GM23338 (cell line): ENCODE data around the gene DHRS7B. TPM values are rescaled to one million over a fixed set of nuclear protein-coding genes. Genes with fewer than 3 reads are reported as not detected.

Experiments used
- ATAC-seq: fragments of 200-7000 bp; cut with Tn5 transposase; 3 replicates; pipeline ENCODE4 v1.9.1; 2020
- DNase-seq: peaks from one replicate; pipeline ENCODE4 v3.0.0-alpha.2; 2015; ENCODE audit warnings: low spot score
- H2AFZ ChIP-seq: fragments of 200-600 bp; sonication (generic); 2 replicates; pipeline ENCODE4 v1.8.0; 2016; ENCODE audit warnings: antibody characterized with exemption, mild to moderate bottlenecking, moderate library complexity
- H3F3A ChIP-seq: fragments of 200-600 bp; sonication (generic); replicated peaks from 2 replicates; pipeline ENCODE4 v1.8.0; 2017; ENCODE audit warnings: antibody characterized with exemption, mixed run types, low read depth
- H3K27ac ChIP-seq: fragments of 200-600 bp; sonication (generic); 2 replicates; pipeline ENCODE4 v1.6.1; 2016; ENCODE audit warnings: low read depth
- H3K27me3 ChIP-seq: fragments of 200-600 bp; sonication (generic); 2 replicates; pipeline ENCODE4 v1.8.0; 2016; ENCODE audit warnings: mild to moderate bottlenecking, mixed run types, moderate library complexity; ENCODE audit not compliant: insufficient read depth
- H3K36me3 ChIP-seq: fragments of 200-600 bp; sonication (generic); 2 replicates; pipeline ENCODE4 v1.8.0; 2016; ENCODE audit warnings: mild to moderate bottlenecking; ENCODE audit not compliant: insufficient read depth
- H3K4me1 ChIP-seq: fragments of 200-600 bp; sonication (generic); 2 replicates; pipeline ENCODE4 v1.8.0; 2016; ENCODE audit warnings: mild to moderate bottlenecking, moderate library complexity; ENCODE audit not compliant: insufficient read depth
- H3K4me2 ChIP-seq: fragments of 200-600 bp; sonication (generic); 2 replicates; pipeline ENCODE4 v1.7.1; 2017; ENCODE audit warnings: mixed run types
- H3K4me3 ChIP-seq: fragments of 200-600 bp; sonication (generic); 2 replicates; pipeline ENCODE4 v1.6.1; 2016; ENCODE audit warnings: mixed run types
- H3K79me2 ChIP-seq: fragments of 200-600 bp; sonication (generic); replicated peaks from 2 replicates; pipeline ENCODE4 v1.8.0; 2017; ENCODE audit warnings: mild to moderate bottlenecking; ENCODE audit not compliant: insufficient read depth
- H3K9me2 ChIP-seq: fragments of 200-600 bp; sonication (generic); 2 replicates; pipeline ENCODE4 v1.8.0; 2017; ENCODE audit not compliant: insufficient read depth
- H4K20me1 ChIP-seq: fragments of 200-600 bp; sonication (generic); replicated peaks from 2 replicates; pipeline ENCODE4 v1.8.0; 2017; ENCODE audit warnings: mild to moderate bottlenecking; ENCODE audit not compliant: insufficient read depth
- H3K27ac Mint-ChIP-seq: 2 replicates; pipeline ENCODE4 v1.8.0; 2020; ENCODE audit warnings: inconsistent platforms, mild to moderate bottlenecking, moderate library complexity, mixed read lengths
- H3K27me3 Mint-ChIP-seq: 3 replicates; pipeline ENCODE4 v1.8.0; 2022; ENCODE audit warnings: low read depth, mild to moderate bottlenecking, moderate library complexity, mixed read lengths, inconsistent platforms; ENCODE audit not compliant: insufficient read depth, poor library complexity
- H3K36me3 Mint-ChIP-seq: 3 replicates; pipeline ENCODE4 v1.8.0; 2021; ENCODE audit warnings: low read depth, mild to moderate bottlenecking, inconsistent platforms, moderate library complexity, mixed read lengths
- H3K4me1 Mint-ChIP-seq: 3 replicates; pipeline ENCODE4 v1.8.0; 2020; ENCODE audit warnings: mild to moderate bottlenecking, inconsistent platforms, mixed read lengths
- H3K4me3 Mint-ChIP-seq: 3 replicates; pipeline ENCODE4 v1.8.0; 2021; ENCODE audit warnings: moderate library complexity, mild to moderate bottlenecking, inconsistent platforms, mixed read lengths
- H3K9me3 Mint-ChIP-seq: 3 replicates; pipeline ENCODE4 v1.8.0; 2020; ENCODE audit warnings: moderate library complexity, mild to moderate bottlenecking, inconsistent platforms, mixed read lengths
- CREB1 ChIP-seq: fragments of 250-450 bp; sonication (Bioruptor Pico); IDR thresholded peaks from 2 replicates; pipeline ENCODE4 v1.5.0; 2020; ENCODE audit warnings: low read depth, mild to moderate bottlenecking, moderate library complexity
- CTCF ChIP-seq, 2 experiments: fragments of 200-600 bp in 1 of 2; sonication (generic) in 1 of 2; conservative IDR thresholded peaks; 2 replicates each; pipeline versions ENCODE4 v1.5.1 to v1.6.1; 2016 to 2017; ENCODE audit warnings: antibody characterized with exemption in 2 of 2, low read depth in 2 of 2, mild to moderate bottlenecking in 2 of 2, moderate library complexity in 1 of 2
- ETS1 ChIP-seq: IDR thresholded peaks from 2 replicates; pipeline ENCODE4 v1.6.1; 2016; ENCODE audit warnings: antibody characterized with exemption
- EZH2 ChIP-seq: fragments of 200-600 bp; sonication (generic); IDR thresholded peaks from one replicate; pipeline ENCODE4 v1.8.0; 2017; ENCODE audit warnings: antibody characterized with exemption, mild to moderate bottlenecking, low read depth; ENCODE audit not compliant: unreplicated experiment
- EZH2phosphoT487 ChIP-seq: fragments of 200-600 bp; sonication (generic); IDR thresholded peaks from one replicate; pipeline ENCODE4 v1.8.1; 2018; ENCODE audit warnings: antibody characterized with exemption; ENCODE audit not compliant: unreplicated experiment
- JUNB ChIP-seq: IDR thresholded peaks from one replicate; pipeline ENCODE4 v1.6.1; 2016; ENCODE audit warnings: antibody characterized with exemption; ENCODE audit not compliant: unreplicated experiment
- NANOG ChIP-seq: IDR thresholded peaks from 2 replicates; pipeline ENCODE4 v1.6.1; 2016; ENCODE audit warnings: antibody characterized with exemption, borderline replicate concordance
- POLR2AphosphoS5 ChIP-seq: IDR thresholded peaks from 2 replicates; pipeline ENCODE4 v1.6.1; 2016; ENCODE audit warnings: antibody characterized with exemption, low read depth
- REST ChIP-seq: IDR thresholded peaks from one replicate; pipeline ENCODE4 v1.6.1; 2018; ENCODE audit warnings: antibody characterized with exemption; ENCODE audit not compliant: unreplicated experiment
- ZNF114 ChIP-seq: fragments of 250-450 bp; sonication (Bioruptor Pico); IDR thresholded peaks from 2 replicates; pipeline ENCODE4 v1.5.0; 2020; ENCODE audit warnings: mild to moderate bottlenecking, moderate library complexity
- ZNF331 ChIP-seq: fragments of 250-450 bp; sonication (Bioruptor Pico); IDR thresholded peaks from 2 replicates; pipeline ENCODE4 v1.5.0; 2020; ENCODE audit warnings: low read depth, mild to moderate bottlenecking, moderate library complexity
- polyA plus RNA-seq: library from polyadenylated mRNA; unstranded; fragments of >200 nt; fragmentation: Nextera tagmentation; extraction: Ambion mirVana; gene quantifications from 2 replicates; pipeline ENCODE4 v1.2.1, GENCODE V29; 2016
- total RNA-seq: library from RNA; depleted of rRNA; stranded (reverse); fragments of >200 nt; shearing (Covaris generic); gene quantifications from 2 replicates; pipeline ENCODE4 v1.2.3, GENCODE V29; 2014

DHRS7B gene
- total and polyA plus RNA-seq, 2 experiments from 2014 or later: 26.6 to 27.9 TPM

GRCh38 chr17:21169496-21169895 lies 42.7 kb downstream of the DHRS7B start (continued):
- TF ChIP-seq EZH2 (no peak), ZNF114 (CRISPR knock-in tag) (no peak), ZNF331 (CRISPR knock-in tag) (no peak), POLR2AphosphoS5 (no peak), CTCF (conservative IDR thresholded peaks at IDR 0.05; ENCODE audit: low read depth in 2 of 2) (no peak), ETS1 (no peak), CREB1 (no peak), EZH2phosphoT487 (no peak), REST (no peak)

- H3F3A ChIP-seq: no peaks in the 10 kb centered on the region
- H3K79me2 ChIP-seq: no peaks in the 10 kb centered on the region
- H2AFZ ChIP-seq: no peak overlapping the region
- Mint-ChIP-seq H3K9me3 (no peaks in the 10 kb centered on the region), H3K4me1 (no peaks in the 10 kb centered on the region; the same call in 2 of the 3 replicates), H3K4me3 (no peak overlapping the region), H3K27ac (peak overlapping the region; percentile 33; the same call in 1 of the 2 replicates), H3K27me3 (peaks cover 2% of the 10 kb centered on the region), H3K36me3 (peaks cover 9% of the 10 kb centered on the region; the same call in 2 of the 3 replicates)
- no peak for DNase-seq
- no peaks in the 10 kb centered on the region for H3K9me2 ChIP-seq
- H3K4me1 ChIP-seq: no peaks in the 10 kb centered on the region
- no peak for ATAC-seq
- no peaks in the 10 kb centered on the region for H3K36me3 ChIP-seq
- no peaks in the 10 kb centered on the region for H4K20me1 ChIP-seq
- no peak overlapping the region for H3K4me2 ChIP-seq
- H3K27me3 ChIP-seq: no peaks in the 10 kb centered on the region
- H3K4me3 ChIP-seq: no peak overlapping the region
- no peak overlapping the region for H3K27ac ChIP-seq
- TF ChIP-seq ETS1 (no peak), JUNB (no peak), EZH2 (no peak), NANOG (no peak), REST (no peak), POLR2AphosphoS5 (no peak), CREB1 (no peak)
Measured at GRCh38 chr17:21170809-21171208, 44.0 kb downstream of the DHRS7B start.
